CD4-positive, alpha-beta memory T cell (primary cell): ENCODE results near the gene COL5A1. TPM values are rescaled to one million over a fixed set of nuclear protein-coding genes. Genes with fewer than 3 reads are reported as not detected.

ENCODE experiments used
- CTCF ChIA-PET: fragments of 350-600 bp; sonication (Branson Sonifier 250); formaldehyde crosslinking; loops from one replicate; lab custom pipeline; 2021; ENCODE audit warnings: inconsistent platforms; ENCODE audit not compliant: partially characterized antibody; lab: Charles Lee
- POLR2A ChIA-PET: fragments of 350-600 bp; sonication (Branson Sonifier 250); formaldehyde crosslinking; loops from one replicate; lab custom pipeline; 2021; ENCODE audit not compliant: partially characterized antibody; lab: Charles Lee
- DNase-seq, 5 donors: peaks; one replicate each; pipeline versions ENCODE4 v3.0.0 to v3.0.0-alpha.2; 2020 to 2022; ENCODE audit warnings: mixed read lengths in 1 of 5
- H3K27ac ChIP-seq: one replicate; pipeline ENCODE4 v1.7.0; 2013; ENCODE audit warnings: low read depth, low read length
- H3K27me3 ChIP-seq: 2 replicates; pipeline ENCODE4 v1.7.0; 2013; ENCODE audit warnings: mild to moderate bottlenecking, low read length, moderate library complexity; ENCODE audit not compliant: insufficient read depth
- H3K36me3 ChIP-seq: 2 replicates; pipeline ENCODE4 v1.7.0; 2013; ENCODE audit warnings: mild to moderate bottlenecking, low read length, moderate library complexity; ENCODE audit not compliant: insufficient read depth
- H3K4me1 ChIP-seq: 2 replicates; pipeline ENCODE4 v1.7.0; 2013; ENCODE audit warnings: mild to moderate bottlenecking, low read length, moderate library complexity; ENCODE audit not compliant: insufficient read depth
- H3K4me3 ChIP-seq, 2 donors: one replicate each; pipeline ENCODE4 v1.7.0; 2013; ENCODE audit warnings: low read length in 2 of 2, mild to moderate bottlenecking in 1 of 2
- H3K9me3 ChIP-seq, 2 donors: one replicate each; pipeline ENCODE4 v1.7.0; 2013; ENCODE audit warnings: low read length in 2 of 2, control low read depth in 1 of 2; ENCODE audit not compliant: control insufficient read depth in 1 of 2
- H3K27ac Mint-ChIP-seq, 7 donors: one replicate each; pipeline ENCODE4 v1.8.0; 2020 to 2021; ENCODE audit warnings: mixed read lengths in 7 of 7, mild to moderate bottlenecking in 6 of 7, inconsistent platforms in 3 of 7, moderate library complexity in 3 of 7
- H3K27me3 Mint-ChIP-seq, 2 donors: one replicate each; pipeline ENCODE4 v1.8.0; 2020 to 2021; ENCODE audit warnings: mixed read lengths in 2 of 2
- H3K36me3 Mint-ChIP-seq, 2 donors: one replicate each; pipeline ENCODE4 v1.8.0; 2020 to 2021; ENCODE audit warnings: mixed read lengths in 2 of 2, inconsistent platforms in 1 of 2, mild to moderate bottlenecking in 1 of 2
- H3K4me1 Mint-ChIP-seq, 4 donors: one replicate each; pipeline ENCODE4 v1.8.0; 2020 to 2021; ENCODE audit warnings: mixed read lengths in 4 of 4, mild to moderate bottlenecking in 1 of 4
- H3K4me3 Mint-ChIP-seq, 8 donors: one replicate each; pipeline ENCODE4 v1.8.0; 2020 to 2021; ENCODE audit warnings: mixed read lengths in 8 of 8, mild to moderate bottlenecking in 7 of 8, moderate library complexity in 6 of 8, inconsistent platforms in 3 of 8
- H3K9me3 Mint-ChIP-seq, 8 donors: one replicate each; pipeline ENCODE4 v1.8.0; 2020 to 2021; ENCODE audit warnings: mixed read lengths in 8 of 8, mild to moderate bottlenecking in 5 of 8, inconsistent platforms in 3 of 8, moderate library complexity in 1 of 8
- intact Hi-C: fragments of 100-400 bp; cut with micrococcal nuclease; formaldehyde crosslinking; loops from one replicate; pipeline ENCODE4 v1.15.1; 2023
- polyA plus RNA-seq, 2 donors: library from polyadenylated mRNA; unstranded; fragments of 300-500 nt; fragmentation: Illumina TruSeq; gene quantifications; one replicate each; pipeline ENCODE4 v1.2.3, GENCODE V29; 2021
- total RNA-seq, 2 experiments: library from RNA; stranded (reverse); gene quantifications; one replicate each; pipeline ENCODE4 v1.2.3, GENCODE V29; 2021

The COL5A1 gene
- total and polyA plus RNA-seq, 4 experiments from 2014 or later: 0.36 to 1.6 (median 1.5) TPM; not detected in 1

GRCh38 chr9:134807716-134808446 is 166.3 kb downstream of the COL5A1 start:
- Mint-ChIP-seq H3K9me3 (peaks cover 0 to 4% (median 0%) of the 10 kb centered on the region in 8 donors), H3K27ac (no peak overlapping the region), H3K4me3 (no peak overlapping the region), H3K36me3 (no peaks in the 10 kb centered on the region), H3K27me3 (peaks cover 0 to 1% of the 10 kb centered on the region in 2 donors), H3K4me1 (no peaks in the 10 kb centered on the region)
- Histone ChIP-seq H3K4me3 (no peak overlapping the region), H3K27me3 (no peaks in the 10 kb centered on the region), H3K9me3 (no peaks in the 10 kb centered on the region), H3K4me1 (no peaks in the 10 kb centered on the region), H3K27ac (no peak overlapping the region), H3K36me3 (no peaks in the 10 kb centered on the region)
- CTCF ChIA-PET: no interaction called here
- intact Hi-C loops: no loop called here
- DNase-seq: no peak
- POLR2A ChIA-PET: no interaction called here

GRCh38 chr9:134808447-134808792 is 166.8 kb downstream of the COL5A1 start:
- no peaks in the 10 kb centered on the region for H3K4me1 Mint-ChIP-seq
- no peaks in the 10 kb centered on the region for H3K9me3 ChIP-seq

GRCh38 chr9:134809292-134809691 is 167.7 kb downstream of the COL5A1 start:
- H3K27me3 Mint-ChIP-seq: peaks cover 0 to 1% of the 10 kb centered on the region in 2 donors
- no peaks in the 10 kb centered on the region for H3K4me1 Mint-ChIP-seq
- H3K9me3 ChIP-seq: no peaks in the 10 kb centered on the region
- no peak overlapping the region for H3K4me3 ChIP-seq
- no peak overlapping the region for H3K27ac Mint-ChIP-seq
- H3K27ac ChIP-seq: no peak overlapping the region
- no peak for DNase-seq
- ChIA-PET CTCF (no interaction called here), POLR2A (no interaction called here)
- peaks cover 0 to 2% (median 0%) of the 10 kb centered on the region in 8 donors for H3K9me3 Mint-ChIP-seq
- H3K36me3 Mint-ChIP-seq: no peaks in the 10 kb centered on the region
- H3K36me3 ChIP-seq: no peaks in the 10 kb centered on the region
- no peaks in the 10 kb centered on the region for H3K4me1 ChIP-seq
- no peaks in the 10 kb centered on the region for H3K27me3 ChIP-seq
- H3K4me3 Mint-ChIP-seq: no peak overlapping the region
- intact Hi-C loops: no loop called here

More at GRCh38 chr9:134808447-134808792, 166.8 kb downstream of the COL5A1 start:
- Mint-ChIP-seq H3K4me3 (no peak overlapping the region), H3K9me3 (peaks cover 0 to 2% (median 0%) of the 10 kb centered on the region in 8 donors), H3K27ac (no peak overlapping the region), H3K27me3 (peaks cover 0 to 1% of the 10 kb centered on the region in 2 donors), H3K36me3 (no peaks in the 10 kb centered on the region)
- H3K27ac ChIP-seq: no peak overlapping the region
- H3K4me1 ChIP-seq: no peaks in the 10 kb centered on the region
- no peaks in the 10 kb centered on the region for H3K27me3 ChIP-seq
- POLR2A ChIA-PET: no interaction called here
- H3K4me3 ChIP-seq: no peak overlapping the region
- CTCF ChIA-PET: no interaction called here
- no peaks in the 10 kb centered on the region for H3K36me3 ChIP-seq
- intact Hi-C loops: no loop called here
- no peak for DNase-seq

GRCh38 chr9:134809826-134810225 is 168.2 kb downstream of the COL5A1 start:
- Histone ChIP-seq H3K36me3 (no peaks in the 10 kb centered on the region), H3K4me3 (no peak overlapping the region), H3K27me3 (no peaks in the 10 kb centered on the region), H3K4me1 (no peaks in the 10 kb centered on the region), H3K9me3 (no peaks in the 10 kb centered on the region), H3K27ac (no peak overlapping the region)
- DNase-seq: no peak
- ChIA-PET POLR2A (no interaction called here), CTCF (no interaction called here)
- peaks cover 0 to 2% (median 0%) of the 10 kb centered on the region in 8 donors for H3K9me3 Mint-ChIP-seq
- H3K27ac Mint-ChIP-seq: no peak overlapping the region
- intact Hi-C loops: no loop called here
- peaks cover 0 to 1% of the 10 kb centered on the region in 2 donors for H3K27me3 Mint-ChIP-seq
- no peak overlapping the region for H3K4me3 Mint-ChIP-seq
- no peaks in the 10 kb centered on the region for H3K36me3 Mint-ChIP-seq
- H3K4me1 Mint-ChIP-seq: no peaks in the 10 kb centered on the region

- Mint-ChIP-seq H3K9me3 (peaks cover 0 to 2% (median 0%) of the 10 kb centered on the region in 8 donors), H3K27me3 (peaks cover 0 to 1% of the 10 kb centered on the region in 2 donors), H3K27ac (no peak overlapping the region), H3K36me3 (no peaks in the 10 kb centered on the region), H3K4me3 (no peak overlapping the region), H3K4me1 (no peaks in the 10 kb centered on the region)
- POLR2A ChIA-PET: no interaction called here
- H3K36me3 ChIP-seq: no peaks in the 10 kb centered on the region
- CTCF ChIA-PET: no interaction called here
- intact Hi-C loops: no loop called here
- no peak overlapping the region for H3K27ac ChIP-seq
- no peak overlapping the region for H3K4me3 ChIP-seq
- no peaks in the 10 kb centered on the region for H3K9me3 ChIP-seq
- H3K27me3 ChIP-seq: no peaks in the 10 kb centered on the region
- no peak for DNase-seq
- no peaks in the 10 kb centered on the region for H3K4me1 ChIP-seq
Observed at GRCh38 chr9:134811079-134811672, 169.6 kb downstream of the COL5A1 start.

- no peak overlapping the region for H3K4me3 Mint-ChIP-seq
- Histone ChIP-seq H3K36me3 (no peaks in the 10 kb centered on the region), H3K4me1 (no peaks in the 10 kb centered on the region), H3K27me3 (no peaks in the 10 kb centered on the region), H3K4me3 (no peak overlapping the region), H3K27ac (no peak overlapping the region), H3K9me3 (no peaks in the 10 kb centered on the region)
- peaks cover 0 to 1% of the 10 kb centered on the region in 2 donors for H3K27me3 Mint-ChIP-seq
- no peaks in the 10 kb centered on the region for H3K4me1 Mint-ChIP-seq
- CTCF ChIA-PET: no interaction called here
- no peak overlapping the region for H3K27ac Mint-ChIP-seq
- no peaks in the 10 kb centered on the region for H3K36me3 Mint-ChIP-seq
- no peak for DNase-seq
- peaks cover 0 to 2% (median 0%) of the 10 kb centered on the region in 8 donors for H3K9me3 Mint-ChIP-seq
- POLR2A ChIA-PET: no interaction called here
- intact Hi-C loops: no loop called here
Observed at GRCh38 chr9:134811673-134812342, 170.2 kb downstream of the COL5A1 start.

- Histone ChIP-seq H3K27me3 (no peaks in the 10 kb centered on the region), H3K4me3 (no peak overlapping the region), H3K27ac (no peak overlapping the region), H3K9me3 (no peaks in the 10 kb centered on the region), H3K36me3 (no peaks in the 10 kb centered on the region), H3K4me1 (no peaks in the 10 kb centered on the region)
- no peak overlapping the region for H3K27ac Mint-ChIP-seq
- intact Hi-C loops: no loop called here
- H3K36me3 Mint-ChIP-seq: no peaks in the 10 kb centered on the region
- no peaks in the 10 kb centered on the region for H3K4me1 Mint-ChIP-seq
- peaks cover 0 to 1% of the 10 kb centered on the region in 2 donors for H3K27me3 Mint-ChIP-seq
- DNase-seq: no peak
- H3K9me3 Mint-ChIP-seq: peaks cover 0 to 2% (median 0%) of the 10 kb centered on the region in 8 donors
- no peak overlapping the region for H3K4me3 Mint-ChIP-seq
- ChIA-PET CTCF (no interaction called here), POLR2A (no interaction called here)
Observed at GRCh38 chr9:134812343-134812673, 170.7 kb downstream of the COL5A1 start.
